B cell (primary cell): Measurements from ENCODE around the gene NUDT15. TPM values are rescaled to one million over a fixed set of nuclear protein-coding genes. Genes with fewer than 3 reads are reported as not detected.
"Not testable (repeated sequence)": the region's sequence is repeated elsewhere in the genome, so short reads cannot be mapped to it uniquely, and the experiment has no call there.

ENCODE experiments used
- ATAC-seq: fragments of 200-7000 bp; cut with Tn5 transposase; one replicate; pipeline ENCODE4 v1.10.0; 2021; ENCODE audit warnings: low read depth, mild to moderate bottlenecking, moderate number of reproducible peaks, moderate library complexity
- CTCF ChIA-PET: fragments of 350-600 bp; sonication (Branson Sonifier 250); formaldehyde crosslinking; loops from one replicate; lab custom pipeline; 2021; ENCODE audit warnings: antibody characterized with exemption, inconsistent platforms; lab: Charles Lee
- POLR2A ChIA-PET: fragments of 350-600 bp; sonication (Branson Sonifier 250); formaldehyde crosslinking; loops from one replicate; lab custom pipeline; 2021; ENCODE audit warnings: antibody characterized with exemption; lab: Charles Lee
- DNase-seq: peaks from one replicate; pipeline ENCODE4 v3.0.0; 2013
- H2AFZ ChIP-seq: 2 replicates; pipeline ENCODE4 v1.6.1; 2012; ENCODE audit warnings: mild to moderate bottlenecking, low read depth, low read length; ENCODE audit not compliant: insufficient read depth, poor library complexity, severe bottlenecking
- H3K27ac ChIP-seq, 2 donors: 1 replicate in 1 of 2; 2 replicates in 1 of 2; pipeline ENCODE4 v1.5.1; 2012 to 2013; ENCODE audit warnings: low read length in 2 of 2, mild to moderate bottlenecking in 2 of 2, moderate library complexity in 1 of 2
- H3K27me3 ChIP-seq, 4 experiments: fragments of 200-600 bp in 1 of 4; sonication (generic) in 1 of 4; replicated peaks in 1 of 4; 1 replicate in 2 of 4; 2 replicates in 2 of 4; pipeline versions ENCODE4 v1.6.1 to v1.7.0; 2013 to 2016; ENCODE audit warnings: low read length in 3 of 4, mild to moderate bottlenecking in 2 of 4, mixed read lengths in 1 of 4, moderate library complexity in 1 of 4; ENCODE audit not compliant: insufficient read depth in 4 of 4, control insufficient read depth in 3 of 4; ENCODE audit errors: control extremely low read depth in 1 of 4
- H3K36me3 ChIP-seq, 2 experiments: replicated peaks in 1 of 2; 1 replicate in 1 of 2; 2 replicates in 1 of 2; pipeline versions ENCODE4 v1.6.1 to v1.7.1; 2013; ENCODE audit warnings: low read length in 1 of 2; ENCODE audit not compliant: insufficient read depth in 2 of 2, control insufficient read depth in 1 of 2; ENCODE audit errors: control extremely low read depth in 1 of 2, extremely low read depth in 1 of 2
- H3K4me1 ChIP-seq, 2 donors: fragments of 200-600 bp in 1 of 2; sonication (generic) in 1 of 2; 1 replicate in 1 of 2; 2 replicates in 1 of 2; pipeline versions ENCODE4 v1.5.1 to v1.6.1; 2013 to 2017; ENCODE audit warnings: low read length in 2 of 2; ENCODE audit not compliant: control insufficient read depth in 2 of 2, insufficient read depth in 2 of 2
- H3K4me2 ChIP-seq: replicated peaks from 2 replicates; pipeline ENCODE3; 2012; ENCODE audit warnings: mild to moderate bottlenecking, low read depth, low read length; ENCODE audit not compliant: poor library complexity, severe bottlenecking
- H3K4me3 ChIP-seq, 5 experiments: fragments of 200-600 bp in 1 of 5; sonication (generic) in 1 of 5; 1 replicate in 3 of 5; 2 replicates in 2 of 5; pipeline versions ENCODE4 v1.5.1 to v1.7.0; 2011 to 2016; ENCODE audit warnings: low read length in 4 of 5, mild to moderate bottlenecking in 4 of 5, low read depth in 2 of 5, control low read depth in 1 of 5, moderate library complexity in 1 of 5; ENCODE audit not compliant: insufficient read depth in 1 of 5; ENCODE audit errors: control extremely low read depth in 1 of 5, extremely low read depth in 1 of 5
- H3K79me2 ChIP-seq: fragments of 200-600 bp; sonication (generic); one replicate; pipeline ENCODE4 v1.6.0; 2016; ENCODE audit warnings: low read length; ENCODE audit not compliant: control insufficient read depth, insufficient read depth
- H3K9ac ChIP-seq: fragments of 200-600 bp; sonication (generic); 2 replicates; pipeline ENCODE4 v1.6.1; 2017; ENCODE audit warnings: mild to moderate bottlenecking, low read length, moderate library complexity
- H3K9me3 ChIP-seq, 3 donors: one replicate each; pipeline versions ENCODE4 v1.6.1 to v1.7.1; 2013; ENCODE audit warnings: low read length in 2 of 3; ENCODE audit not compliant: control insufficient read depth in 2 of 3, insufficient read depth in 1 of 3; ENCODE audit errors: control extremely low read depth in 1 of 3
- H4K20me1 ChIP-seq: 2 replicates; pipeline ENCODE4 v1.6.0; 2012; ENCODE audit warnings: mild to moderate bottlenecking, low read length; ENCODE audit not compliant: insufficient read depth, control insufficient read depth, poor library complexity, severe bottlenecking
- H3K27ac Mint-ChIP-seq: one replicate; pipeline ENCODE4 v1.8.0; 2021; ENCODE audit warnings: mixed read lengths
- H3K27me3 Mint-ChIP-seq: one replicate; pipeline ENCODE4 v1.8.0; 2021; ENCODE audit warnings: mixed read lengths
- H3K4me1 Mint-ChIP-seq: one replicate; pipeline ENCODE4 v1.8.0; 2021; ENCODE audit warnings: mixed read lengths
- H3K4me3 Mint-ChIP-seq: one replicate; pipeline ENCODE4 v1.8.0; 2021; ENCODE audit warnings: mixed read lengths
- H3K9me3 Mint-ChIP-seq: one replicate; pipeline ENCODE4 v1.8.0; 2022; ENCODE audit warnings: mixed read lengths; ENCODE audit not compliant: insufficient read depth
- EZH2 ChIP-seq: IDR thresholded peaks from 2 replicates; pipeline ENCODE4 v1.6.1; 2012; ENCODE audit warnings: borderline replicate concordance, low read depth, mild to moderate bottlenecking, moderate library complexity, low read length; ENCODE audit not compliant: insufficient read depth, poor library complexity, severe bottlenecking
- WGBS: methylation state at CpG from one replicate; pipeline ENCODE4 v1.1.5; 2013; ENCODE audit warnings: missing lambda C conversion rate; ENCODE audit not compliant: insufficient coverage; 5-methylcytosine and 5-hydroxymethylcytosine counted together
- intact Hi-C: fragments of 100-400 bp; cut with micrococcal nuclease; formaldehyde crosslinking; loops from one replicate; pipeline ENCODE4 v1.10.0; 2022
- polyA plus RNA-seq: library from polyadenylated mRNA; depleted of rRNA; stranded (reverse); fragments of >200 nt; gene quantifications from 2 replicates; pipeline ENCODE4 v1.2.3, GENCODE V29; 2012
- total RNA-seq, 2 donors: library from RNA; stranded (reverse); fragments of 120-200 nt in 1 of 2; gene quantifications; 1 replicate in 1 of 2; 2 replicates in 1 of 2; pipeline versions ENCODE4 v1.2.3 to v1.2.4, GENCODE V29; 2013 to 2022
- TF ChIP-seq, protein P1 (sequence below): fragments of 200-600 bp; IDR thresholded peaks from one replicate; pipeline ENCODE4 v1.8.0; 2022; ENCODE audit warnings: antibody characterized with exemption, mild to moderate bottlenecking

The NUDT15 gene
- total and polyA plus RNA-seq, 2 donors (not counting 1 experiment from before 2014, with no cell fraction given) = 4.2 to 6.0 TPM

DNA sequence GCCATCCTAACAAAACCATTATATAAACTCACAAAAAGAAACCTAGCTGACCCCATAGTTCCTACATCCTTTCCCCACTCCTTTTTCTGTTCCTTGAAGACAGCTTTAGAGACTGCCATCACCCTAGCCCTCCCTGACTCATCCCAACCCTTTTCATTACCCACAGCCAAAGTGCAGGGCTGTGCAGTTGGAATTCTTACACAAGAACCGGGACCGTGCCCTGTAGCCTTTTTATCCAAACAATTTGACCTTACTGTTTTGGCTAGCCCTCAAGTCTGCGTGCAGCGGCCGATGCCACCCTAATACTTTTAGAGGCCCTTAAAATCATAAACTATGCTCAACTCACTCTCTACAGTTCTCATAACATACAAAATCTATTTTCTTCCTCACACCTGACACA is 22.4 kb downstream of the NUDT15 start:
- H3K4me2 ChIP-seq, H4K20me1 ChIP-seq, H2AFZ ChIP-seq, H3K27ac ChIP-seq, H3K27ac Mint-ChIP-seq, POLR2A ChIA-PET, H3K9me3 Mint-ChIP-seq, H3K4me3 ChIP-seq, H3K4me1 ChIP-seq, DNase-seq, CTCF ChIA-PET, H3K4me3 Mint-ChIP-seq, H3K4me1 Mint-ChIP-seq, H3K9me3 ChIP-seq, H3K27me3 Mint-ChIP-seq, H3K27me3 ChIP-seq, H3K36me3 ChIP-seq, ATAC-seq, H3K9ac ChIP-seq, H3K79me2 ChIP-seq, intact Hi-C loops: not testable (repeated sequence)
- 58% methylated on average over 5 of the region's 5 CpGs for WGBS

- Histone ChIP-seq H4K20me1 (no peaks in the 10 kb centered on the region), H3K79me2 (no peaks in the 10 kb centered on the region), H3K27ac (no peak overlapping the region), H3K4me3 (no peak overlapping the region), H3K4me2 (no peak overlapping the region), H3K9ac (no peak overlapping the region), H2AFZ (no peak overlapping the region), H3K36me3 (peaks cover 9 to 29% of the 10 kb centered on the region in 2 experiments), H3K27me3 (no peaks in the 10 kb centered on the region), H3K9me3 (peaks cover 12 to 20% (median 14%) of the 10 kb centered on the region in 3 donors), H3K4me1 (no peaks in the 10 kb centered on the region)
- H3K9me3 Mint-ChIP-seq = peaks cover 2% of the 10 kb centered on the region
- CTCF ChIA-PET = interaction anchor here (0.8 kb wide), 1 partner anchor 23 kb away, joined by 3 read pairs; no protein-coding TSS in a partner anchor
- POLR2A ChIA-PET = interaction anchor here (0.7 kb wide), 1 partner anchor 193 kb away, joined by 3 read pairs; no protein-coding TSS in a partner anchor
- H3K4me1 Mint-ChIP-seq = no peaks in the 10 kb centered on the region
- intact Hi-C loops = no loop called here
- 94% methylated on average over 3 of the region's 3 CpGs for WGBS
- no peak overlapping the region for H3K27ac Mint-ChIP-seq
- no peak for TF ChIP-seq EZH2
- TF ChIP-seq, protein P1, sequence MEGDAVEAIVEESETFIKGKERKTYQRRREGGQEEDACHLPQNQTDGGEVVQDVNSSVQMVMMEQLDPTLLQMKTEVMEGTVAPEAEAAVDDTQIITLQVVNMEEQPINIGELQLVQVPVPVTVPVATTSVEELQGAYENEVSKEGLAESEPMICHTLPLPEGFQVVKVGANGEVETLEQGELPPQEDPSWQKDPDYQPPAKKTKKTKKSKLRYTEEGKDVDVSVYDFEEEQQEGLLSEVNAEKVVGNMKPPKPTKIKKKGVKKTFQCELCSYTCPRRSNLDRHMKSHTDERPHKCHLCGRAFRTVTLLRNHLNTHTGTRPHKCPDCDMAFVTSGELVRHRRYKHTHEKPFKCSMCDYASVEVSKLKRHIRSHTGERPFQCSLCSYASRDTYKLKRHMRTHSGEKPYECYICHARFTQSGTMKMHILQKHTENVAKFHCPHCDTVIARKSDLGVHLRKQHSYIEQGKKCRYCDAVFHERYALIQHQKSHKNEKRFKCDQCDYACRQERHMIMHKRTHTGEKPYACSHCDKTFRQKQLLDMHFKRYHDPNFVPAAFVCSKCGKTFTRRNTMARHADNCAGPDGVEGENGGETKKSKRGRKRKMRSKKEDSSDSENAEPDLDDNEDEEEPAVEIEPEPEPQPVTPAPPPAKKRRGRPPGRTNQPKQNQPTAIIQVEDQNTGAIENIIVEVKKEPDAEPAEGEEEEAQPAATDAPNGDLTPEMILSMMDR = no peak
- ATAC-seq (no peak), DNase-seq (no peak)
- H3K27me3 Mint-ChIP-seq = no peaks in the 10 kb centered on the region
- no peak overlapping the region for H3K4me3 Mint-ChIP-seq
Observed at GRCh38 chr13:48066310-48066989, 28.9 kb downstream of the NUDT15 start.
